Nephron (organoid): ENCODE data around the gene DGKH.

Experiments used
- H3K27ac Mint-ChIP-seq, 3 experiments: 2 replicates each; pipeline ENCODE4 v1.8.0; 2020; ENCODE audit warnings: mixed read lengths in 3 of 3, mild to moderate bottlenecking in 2 of 3, moderate library complexity in 1 of 3
- H3K27me3 Mint-ChIP-seq: 2 replicates; pipeline ENCODE4 v1.8.0; 2021; ENCODE audit warnings: low read depth, mild to moderate bottlenecking, moderate library complexity, mixed read lengths
- H3K36me3 Mint-ChIP-seq: 2 replicates; pipeline ENCODE4 v1.8.0; 2020; ENCODE audit warnings: low read depth, mixed read lengths
- H3K4me1 Mint-ChIP-seq: 2 replicates; pipeline ENCODE4 v1.8.0; 2020; ENCODE audit warnings: mixed read lengths
- H3K4me3 Mint-ChIP-seq, 3 experiments: 2 replicates each; pipeline ENCODE4 v1.8.0; 2020; ENCODE audit warnings: mild to moderate bottlenecking in 3 of 3, mixed read lengths in 3 of 3, moderate library complexity in 2 of 3
- H3K9me3 Mint-ChIP-seq: 2 replicates; pipeline ENCODE4 v1.8.0; 2020; ENCODE audit warnings: mixed read lengths
- CTCF ChIP-seq, 3 experiments: fragments of 200-600 bp; sonication (generic); IDR thresholded peaks; one replicate each; pipeline ENCODE4 v1.5.0; 2021; ENCODE audit warnings: antibody characterized with exemption in 3 of 3; ENCODE audit not compliant: unreplicated experiment in 3 of 3

Gene DGKH

DNA sequence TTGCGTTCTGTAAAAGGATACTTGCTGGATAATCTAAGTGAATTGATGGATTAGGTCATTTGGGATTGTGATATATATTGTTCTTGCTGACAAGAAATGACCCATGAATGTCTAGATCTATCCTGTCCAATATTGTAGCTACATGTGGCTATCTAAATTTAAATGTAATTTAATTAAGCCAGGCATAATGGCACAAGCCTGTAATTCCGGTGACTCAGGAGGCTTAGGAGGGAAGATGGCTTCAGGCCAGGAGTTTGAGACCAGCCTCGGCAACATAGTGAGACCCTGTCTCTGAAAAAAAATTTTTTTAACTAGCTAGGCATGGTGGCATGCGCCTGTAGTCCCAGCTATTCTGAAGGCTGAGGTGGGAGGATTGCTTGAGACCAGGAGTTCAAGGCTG is 184.2 kb downstream of the DGKH start:
- H3K4me1 Mint-ChIP-seq, result no peaks in the 10 kb centered on the region
- H3K36me3 Mint-ChIP-seq, result peaks cover 9% of the 10 kb centered on the region
- no peaks in the 10 kb centered on the region for H3K9me3 Mint-ChIP-seq
- H3K27ac Mint-ChIP-seq, result no peak overlapping the region
- no peak for TF ChIP-seq CTCF (IDR thresholded peaks at IDR 0.05; ENCODE audit: unreplicated experiment in 3 of 3)
- no peak overlapping the region for H3K4me3 Mint-ChIP-seq
- no peaks in the 10 kb centered on the region for H3K27me3 Mint-ChIP-seq

- Mint-ChIP-seq H3K4me3 (no peak overlapping the region), H3K9me3 (no peaks in the 10 kb centered on the region), H3K27me3 (no peaks in the 10 kb centered on the region), H3K27ac (no peak overlapping the region), H3K4me1 (no peaks in the 10 kb centered on the region), H3K36me3 (peaks cover 9% of the 10 kb centered on the region)
- TF ChIP-seq CTCF (IDR thresholded peaks at IDR 0.05; ENCODE audit: unreplicated experiment in 3 of 3), result no peak
These were observed 185.3 kb downstream of the DGKH start for GRCh38 chr13:42233726-42234125.

GRCh38 chr13:42239161-42239560 is 190.7 kb downstream of the DGKH start:
- no peaks in the 10 kb centered on the region for H3K9me3 Mint-ChIP-seq
- no peak overlapping the region for H3K4me3 Mint-ChIP-seq
- H3K27me3 Mint-ChIP-seq, result no peaks in the 10 kb centered on the region
- no peak for TF ChIP-seq CTCF (IDR thresholded peaks at IDR 0.05; ENCODE audit: unreplicated experiment in 3 of 3)
- peaks cover 13% of the 10 kb centered on the region for H3K36me3 Mint-ChIP-seq
- H3K27ac Mint-ChIP-seq, result no peak overlapping the region
- no peaks in the 10 kb centered on the region for H3K4me1 Mint-ChIP-seq

DNA sequence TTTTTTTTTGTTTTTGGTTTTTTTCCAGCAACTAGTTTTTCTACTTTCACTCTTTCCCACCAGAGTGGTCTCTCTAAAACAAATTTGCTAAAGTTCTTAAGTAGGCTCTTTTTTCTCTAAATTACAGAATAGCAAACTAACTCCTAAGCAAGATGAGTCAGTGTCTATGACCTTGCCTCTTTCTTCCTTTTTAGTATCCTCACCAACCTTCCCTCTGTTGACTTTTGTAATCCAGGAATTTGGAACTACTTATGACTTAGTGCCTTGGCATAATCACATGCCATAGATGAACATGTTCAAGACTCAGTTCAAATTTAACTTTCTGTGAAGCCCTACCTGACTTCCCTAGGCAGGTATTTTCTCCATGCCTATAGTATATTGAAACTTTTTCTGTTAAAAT is 191.2 kb downstream of the DGKH start:
- H3K36me3 Mint-ChIP-seq, result peaks cover 13% of the 10 kb centered on the region

GRCh38 chr13:42246541-42246940 is 198.1 kb downstream of the DGKH start:
- Mint-ChIP-seq H3K27ac (no peak overlapping the region), H3K27me3 (no peaks in the 10 kb centered on the region), H3K36me3 (peaks cover 13% of the 10 kb centered on the region), H3K4me1 (no peaks in the 10 kb centered on the region), H3K9me3 (no peaks in the 10 kb centered on the region), H3K4me3 (no peak overlapping the region)
- no peak for TF ChIP-seq CTCF (IDR thresholded peaks at IDR 0.05; ENCODE audit: unreplicated experiment in 3 of 3)

More for the DNA sequence above, 191.2 kb downstream of the DGKH start:
- H3K9me3 Mint-ChIP-seq, result no peaks in the 10 kb centered on the region
- TF ChIP-seq CTCF (IDR thresholded peaks at IDR 0.05; ENCODE audit: unreplicated experiment in 3 of 3), result no peak
- no peaks in the 10 kb centered on the region for H3K27me3 Mint-ChIP-seq
- no peak overlapping the region for H3K4me3 Mint-ChIP-seq
- no peak overlapping the region for H3K27ac Mint-ChIP-seq
- no peaks in the 10 kb centered on the region for H3K4me1 Mint-ChIP-seq

DNA sequence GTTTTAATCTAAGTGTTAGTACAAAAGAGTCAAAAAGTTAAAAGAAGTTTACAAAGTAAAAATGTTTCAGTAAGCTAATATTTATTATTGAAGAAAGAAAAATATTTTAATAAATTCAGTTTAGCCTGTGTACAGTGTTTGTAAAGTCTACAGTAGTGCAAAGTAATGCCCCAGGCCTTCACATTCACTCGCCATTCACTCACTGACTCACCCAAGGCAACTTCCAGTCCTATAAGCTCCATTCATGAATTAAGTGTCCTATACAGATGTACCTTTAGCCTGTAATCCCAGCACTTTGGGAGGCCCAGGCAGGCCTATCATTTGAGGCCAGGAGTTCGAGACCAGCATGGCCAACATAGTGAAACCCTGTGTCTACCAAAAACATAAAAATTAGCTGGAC is 199.4 kb downstream of the DGKH start:
- Mint-ChIP-seq H3K4me1 (no peaks in the 10 kb centered on the region), H3K27ac (no peak overlapping the region), H3K36me3 (peaks cover 10% of the 10 kb centered on the region), H3K9me3 (no peaks in the 10 kb centered on the region), H3K27me3 (no peaks in the 10 kb centered on the region), H3K4me3 (no peak overlapping the region)
- TF ChIP-seq CTCF (IDR thresholded peaks at IDR 0.05; ENCODE audit: unreplicated experiment in 3 of 3), result no peak
